GM23338 (cell line): Measurements from ENCODE around the gene RNF217. TPM values are rescaled to one million over a fixed set of nuclear protein-coding genes. Genes with fewer than 3 reads are reported as not detected.
A peak's percentile ranks its signal among the peaks of the same experiment; 100 is the strongest.

ENCODE experiments used
- ATAC-seq: fragments of 200-7000 bp; cut with Tn5 transposase; 3 replicates; pipeline ENCODE4 v1.9.1; 2020
- DNase-seq: peaks from one replicate; pipeline ENCODE4 v3.0.0-alpha.2; 2015; ENCODE audit warnings: low spot score
- H2AFZ ChIP-seq: fragments of 200-600 bp; sonication (generic); 2 replicates; pipeline ENCODE4 v1.8.0; 2016; ENCODE audit warnings: antibody characterized with exemption, mild to moderate bottlenecking, moderate library complexity
- H3F3A ChIP-seq: fragments of 200-600 bp; sonication (generic); replicated peaks from 2 replicates; pipeline ENCODE4 v1.8.0; 2017; ENCODE audit warnings: antibody characterized with exemption, mixed run types, low read depth
- H3K27ac ChIP-seq: fragments of 200-600 bp; sonication (generic); 2 replicates; pipeline ENCODE4 v1.6.1; 2016; ENCODE audit warnings: low read depth
- H3K27me3 ChIP-seq: fragments of 200-600 bp; sonication (generic); 2 replicates; pipeline ENCODE4 v1.8.0; 2016; ENCODE audit warnings: mild to moderate bottlenecking, mixed run types, moderate library complexity; ENCODE audit not compliant: insufficient read depth
- H3K36me3 ChIP-seq: fragments of 200-600 bp; sonication (generic); 2 replicates; pipeline ENCODE4 v1.8.0; 2016; ENCODE audit warnings: mild to moderate bottlenecking; ENCODE audit not compliant: insufficient read depth
- H3K4me1 ChIP-seq: fragments of 200-600 bp; sonication (generic); 2 replicates; pipeline ENCODE4 v1.8.0; 2016; ENCODE audit warnings: mild to moderate bottlenecking, moderate library complexity; ENCODE audit not compliant: insufficient read depth
- H3K4me2 ChIP-seq: fragments of 200-600 bp; sonication (generic); 2 replicates; pipeline ENCODE4 v1.7.1; 2017; ENCODE audit warnings: mixed run types
- H3K4me3 ChIP-seq: fragments of 200-600 bp; sonication (generic); 2 replicates; pipeline ENCODE4 v1.6.1; 2016; ENCODE audit warnings: mixed run types
- H3K79me2 ChIP-seq: fragments of 200-600 bp; sonication (generic); replicated peaks from 2 replicates; pipeline ENCODE4 v1.8.0; 2017; ENCODE audit warnings: mild to moderate bottlenecking; ENCODE audit not compliant: insufficient read depth
- H3K9me2 ChIP-seq: fragments of 200-600 bp; sonication (generic); 2 replicates; pipeline ENCODE4 v1.8.0; 2017; ENCODE audit not compliant: insufficient read depth
- H4K20me1 ChIP-seq: fragments of 200-600 bp; sonication (generic); replicated peaks from 2 replicates; pipeline ENCODE4 v1.8.0; 2017; ENCODE audit warnings: mild to moderate bottlenecking; ENCODE audit not compliant: insufficient read depth
- H3K27ac Mint-ChIP-seq: 2 replicates; pipeline ENCODE4 v1.8.0; 2020; ENCODE audit warnings: inconsistent platforms, mild to moderate bottlenecking, moderate library complexity, mixed read lengths
- H3K27me3 Mint-ChIP-seq: 3 replicates; pipeline ENCODE4 v1.8.0; 2022; ENCODE audit warnings: low read depth, mild to moderate bottlenecking, moderate library complexity, mixed read lengths, inconsistent platforms; ENCODE audit not compliant: insufficient read depth, poor library complexity
- H3K36me3 Mint-ChIP-seq: 3 replicates; pipeline ENCODE4 v1.8.0; 2021; ENCODE audit warnings: low read depth, mild to moderate bottlenecking, inconsistent platforms, moderate library complexity, mixed read lengths
- H3K4me1 Mint-ChIP-seq: 3 replicates; pipeline ENCODE4 v1.8.0; 2020; ENCODE audit warnings: mild to moderate bottlenecking, inconsistent platforms, mixed read lengths
- H3K4me3 Mint-ChIP-seq: 3 replicates; pipeline ENCODE4 v1.8.0; 2021; ENCODE audit warnings: moderate library complexity, mild to moderate bottlenecking, inconsistent platforms, mixed read lengths
- H3K9me3 Mint-ChIP-seq: 3 replicates; pipeline ENCODE4 v1.8.0; 2020; ENCODE audit warnings: moderate library complexity, mild to moderate bottlenecking, inconsistent platforms, mixed read lengths
- CTCF ChIP-seq, 2 experiments: fragments of 200-600 bp in 1 of 2; sonication (generic) in 1 of 2; conservative IDR thresholded peaks; 2 replicates each; pipeline versions ENCODE4 v1.5.1 to v1.6.1; 2016 to 2017; ENCODE audit warnings: antibody characterized with exemption in 2 of 2, low read depth in 2 of 2, mild to moderate bottlenecking in 2 of 2, moderate library complexity in 1 of 2
- ETS1 ChIP-seq: IDR thresholded peaks from 2 replicates; pipeline ENCODE4 v1.6.1; 2016; ENCODE audit warnings: antibody characterized with exemption
- JUNB ChIP-seq: IDR thresholded peaks from one replicate; pipeline ENCODE4 v1.6.1; 2016; ENCODE audit warnings: antibody characterized with exemption; ENCODE audit not compliant: unreplicated experiment
- NANOG ChIP-seq: IDR thresholded peaks from 2 replicates; pipeline ENCODE4 v1.6.1; 2016; ENCODE audit warnings: antibody characterized with exemption, borderline replicate concordance
- POLR2AphosphoS5 ChIP-seq: IDR thresholded peaks from 2 replicates; pipeline ENCODE4 v1.6.1; 2016; ENCODE audit warnings: antibody characterized with exemption, low read depth
- ZNF331 ChIP-seq: fragments of 250-450 bp; sonication (Bioruptor Pico); IDR thresholded peaks from 2 replicates; pipeline ENCODE4 v1.5.0; 2020; ENCODE audit warnings: low read depth, mild to moderate bottlenecking, moderate library complexity
- ZNF462 ChIP-seq: fragments of 250-450 bp; sonication (Bioruptor Pico); IDR thresholded peaks from 2 replicates; pipeline ENCODE4 v1.5.0; 2020; ENCODE audit warnings: mild to moderate bottlenecking, moderate library complexity
- polyA plus RNA-seq: library from polyadenylated mRNA; unstranded; fragments of >200 nt; fragmentation: Nextera tagmentation; extraction: Ambion mirVana; gene quantifications from 2 replicates; pipeline ENCODE4 v1.2.1, GENCODE V29; 2016
- total RNA-seq: library from RNA; depleted of rRNA; stranded (reverse); fragments of >200 nt; shearing (Covaris generic); gene quantifications from 2 replicates; pipeline ENCODE4 v1.2.3, GENCODE V29; 2014

RNF217 gene
- total and polyA plus RNA-seq, 2 experiments from 2014 or later = 1.7 to 6.2 TPM

- no peak for TF ChIP-seq ZNF462
- no peak for TF ChIP-seq ZNF331 (CRISPR knock-in tag)
- no peak for TF ChIP-seq POLR2AphosphoS5
- TF ChIP-seq ETS1 = no peak
- no peak for TF ChIP-seq NANOG
These were observed 160.8 kb downstream of the RNF217 start (continued) for GRCh38 chr6:125123051-125123450.

- H3K4me3 Mint-ChIP-seq = no peak overlapping the region; the same call in 2 of the 3 replicates
- peaks cover 8% of the 10 kb centered on the region; the same call in 1 of the 2 replicates for H3K4me1 ChIP-seq
- H3K36me3 Mint-ChIP-seq = peaks cover 11% of the 10 kb centered on the region
- peaks cover 14% of the 10 kb centered on the region for H3K9me3 Mint-ChIP-seq
- peak overlapping the region; percentile 32 for H2AFZ ChIP-seq
- H4K20me1 ChIP-seq = no peaks in the 10 kb centered on the region
- H3K27ac Mint-ChIP-seq = no peak overlapping the region
- H3K27me3 ChIP-seq = no peaks in the 10 kb centered on the region
- TF ChIP-seq NANOG = no peak
- TF ChIP-seq POLR2AphosphoS5 = no peak
- TF ChIP-seq CTCF (conservative IDR thresholded peaks at IDR 0.05; ENCODE audit: low read depth in 2 of 2) = no peak
- TF ChIP-seq JUNB = no peak
- DNase-seq = no peak
- H3K36me3 ChIP-seq = no peaks in the 10 kb centered on the region; the same call in 1 of the 2 replicates
- peaks cover 2% of the 10 kb centered on the region for H3K27me3 Mint-ChIP-seq
- peaks cover 10% of the 10 kb centered on the region; the same call in 1 of the 2 replicates for H3K9me2 ChIP-seq
- peaks cover 24% of the 10 kb centered on the region for H3K4me1 Mint-ChIP-seq
- no peak for ATAC-seq
- no peak overlapping the region for H3K4me2 ChIP-seq
- no peaks in the 10 kb centered on the region for H3F3A ChIP-seq
- no peak overlapping the region for H3K27ac ChIP-seq
- H3K4me3 ChIP-seq = no peak overlapping the region
- no peaks in the 10 kb centered on the region for H3K79me2 ChIP-seq
These were observed 161.3 kb downstream of the RNF217 start for GRCh38 chr6:125123468-125124048.
